Kidney (tissue), 14 donors: ENCODE results near the gene RBM12. TPM values are rescaled to one million over a fixed set of nuclear protein-coding genes. Genes with fewer than 3 reads are reported as not detected.

ENCODE experiments used
- DNase-seq, 5 donors: peaks; one replicate each; pipeline ENCODE4 v3.0.0-alpha.2; 2013 to 2020
- FAIRE-seq: peaks from 2 replicates; lab custom pipeline; 2012; peaks lifted over from hg19 to GRCh38; lab: Jason Lieb, UNC
- H3K27ac ChIP-seq, 2 donors: one replicate each; pipeline ENCODE4 v1.7.0; 2013; ENCODE audit warnings: low read depth in 2 of 2, low read length in 2 of 2, inconsistent platforms in 1 of 2
- H3K27me3 ChIP-seq: one replicate; pipeline ENCODE4 v1.7.1; 2013; ENCODE audit warnings: low read length, inconsistent platforms; ENCODE audit not compliant: control insufficient read depth, insufficient read depth
- H3K36me3 ChIP-seq, 3 donors: one replicate each; pipeline versions ENCODE4 v1.7.0 to v1.7.1; 2013; ENCODE audit warnings: low read length in 3 of 3, control low read depth in 1 of 3, inconsistent platforms in 1 of 3; ENCODE audit not compliant: insufficient read depth in 3 of 3, control insufficient read depth in 2 of 3
- H3K4me1 ChIP-seq, 3 donors: one replicate each; pipeline versions ENCODE4 v1.7.0 to v1.7.1; 2013; ENCODE audit warnings: low read length in 3 of 3, inconsistent platforms in 1 of 3, low read depth in 1 of 3; ENCODE audit not compliant: control insufficient read depth in 2 of 3, insufficient read depth in 2 of 3
- H3K4me3 ChIP-seq, 3 donors: one replicate each; pipeline versions ENCODE4 v1.7.0 to v1.8.1; 2013; ENCODE audit warnings: low read length in 3 of 3, control low read depth in 1 of 3, inconsistent platforms in 1 of 3
- H3K9ac ChIP-seq, 3 donors: one replicate each; pipeline versions ENCODE4 v1.7.0 to v1.7.1; 2013; ENCODE audit warnings: low read length in 3 of 3, control low read depth in 1 of 3, inconsistent platforms in 1 of 3
- H3K9me3 ChIP-seq, 3 donors: one replicate each; pipeline versions ENCODE4 v1.7.0 to v1.7.1; 2013; ENCODE audit warnings: low read length in 3 of 3, control low read depth in 1 of 3, inconsistent platforms in 1 of 3; ENCODE audit not compliant: control insufficient read depth in 2 of 3, insufficient read depth in 1 of 3
- intact Hi-C: fragments of 100-400 bp; cut with DNase I; formaldehyde crosslinking; loops from one replicate; pipeline ENCODE4 v1.11.1; 2022
- polyA plus RNA-seq: library from polyadenylated mRNA; stranded (reverse); fragments of 350-450 nt; fragmentation: Illumina TruSeq; extraction: RNeasy Lipid Tissue Mini Kit (QIAGEN cat#74804); gene quantifications from one replicate; pipeline ENCODE4 v1.2.3, GENCODE V29; 2014; ENCODE audit warnings: low read depth, low replicate concordance; ENCODE audit not compliant: insufficient read depth
- total RNA-seq: library from RNA; stranded (reverse); fragmentation: NEBNext Ultra II Directional; extraction: Animal tissue kit (Norgen Biotek cat#: 25700); gene quantifications from one replicate; pipeline ENCODE4 v1.2.1, GENCODE V29; 2021
- TF ChIP-seq, protein P1 (sequence below): IDR thresholded peaks from 3 replicates; pipeline ENCODE4 v1.5.1; 2012; ENCODE audit warnings: mild to moderate bottlenecking, moderate library complexity, borderline replicate concordance; ENCODE audit not compliant: insufficient read depth; ENCODE audit errors: extremely low read depth
- donor health status: control.
- donor health status: control.
- donor health status: control.
- donor health status: control.
- donor health status: control.
- donor health status: DM: yes; HTN: yes; CAD: no.
- donor health status: Normal renal cell carcinoma (clear cell type).

RBM12 gene
- total and polyA plus RNA-seq, 2 donors from 2014 or later: 11.1 to 101 TPM

DNA sequence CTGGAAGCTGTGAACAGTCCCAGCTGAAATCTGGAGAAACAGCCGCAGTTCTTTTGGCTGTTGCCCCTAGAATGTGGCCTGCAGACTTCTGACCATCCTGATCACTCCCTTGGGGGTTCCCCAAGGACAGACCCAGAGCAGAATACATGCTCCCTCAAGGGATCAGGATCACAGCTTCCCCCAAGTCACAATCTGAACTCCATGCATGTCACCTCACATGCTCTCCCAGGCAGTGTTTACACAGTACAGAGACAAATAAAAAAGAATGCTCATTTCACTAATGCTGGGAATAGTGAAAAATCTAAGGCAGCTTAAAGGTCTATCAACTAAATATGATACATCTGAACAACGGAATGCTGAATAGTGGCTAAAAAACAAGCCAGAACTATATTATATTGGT is 28.6 kb downstream of the RBM12 start:
- TF ChIP-seq, protein P1, sequence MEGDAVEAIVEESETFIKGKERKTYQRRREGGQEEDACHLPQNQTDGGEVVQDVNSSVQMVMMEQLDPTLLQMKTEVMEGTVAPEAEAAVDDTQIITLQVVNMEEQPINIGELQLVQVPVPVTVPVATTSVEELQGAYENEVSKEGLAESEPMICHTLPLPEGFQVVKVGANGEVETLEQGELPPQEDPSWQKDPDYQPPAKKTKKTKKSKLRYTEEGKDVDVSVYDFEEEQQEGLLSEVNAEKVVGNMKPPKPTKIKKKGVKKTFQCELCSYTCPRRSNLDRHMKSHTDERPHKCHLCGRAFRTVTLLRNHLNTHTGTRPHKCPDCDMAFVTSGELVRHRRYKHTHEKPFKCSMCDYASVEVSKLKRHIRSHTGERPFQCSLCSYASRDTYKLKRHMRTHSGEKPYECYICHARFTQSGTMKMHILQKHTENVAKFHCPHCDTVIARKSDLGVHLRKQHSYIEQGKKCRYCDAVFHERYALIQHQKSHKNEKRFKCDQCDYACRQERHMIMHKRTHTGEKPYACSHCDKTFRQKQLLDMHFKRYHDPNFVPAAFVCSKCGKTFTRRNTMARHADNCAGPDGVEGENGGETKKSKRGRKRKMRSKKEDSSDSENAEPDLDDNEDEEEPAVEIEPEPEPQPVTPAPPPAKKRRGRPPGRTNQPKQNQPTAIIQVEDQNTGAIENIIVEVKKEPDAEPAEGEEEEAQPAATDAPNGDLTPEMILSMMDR: no peak
- Histone ChIP-seq H3K27ac (no peak overlapping the region), H3K36me3 (peaks cover 0 to 5% (median 0%) of the 10 kb centered on the region in 3 donors), H3K9me3 (no peaks in the 10 kb centered on the region), H3K4me1 (peaks cover 0 to 3% (median 0%) of the 10 kb centered on the region in 3 donors), H3K27me3 (no peaks in the 10 kb centered on the region), H3K4me3 (no peak overlapping the region), H3K9ac (no peak overlapping the region)
- FAIRE-seq (no peak), DNase-seq (no peak)
- intact Hi-C loops: no loop called here

DNA sequence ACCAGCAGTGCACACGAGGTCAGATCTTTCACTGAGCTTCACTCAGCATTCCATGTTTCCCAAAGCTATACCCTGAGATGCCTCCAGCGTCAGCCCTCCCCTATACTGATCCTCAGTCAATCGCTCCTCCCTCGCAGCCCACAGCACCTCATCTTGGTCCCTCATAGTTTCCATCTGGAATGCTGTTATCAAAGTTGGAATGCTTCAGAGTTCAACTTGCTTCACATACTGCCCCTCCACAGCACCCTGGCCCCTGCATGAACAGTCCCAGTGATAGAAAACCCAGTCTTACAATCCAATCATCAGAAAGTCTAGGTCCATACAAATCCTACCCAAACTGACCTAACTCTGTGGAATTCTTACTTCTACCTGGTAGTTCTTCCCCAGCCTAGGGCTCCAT is 29.0 kb downstream of the RBM12 start:
- Histone ChIP-seq H3K27me3 (no peaks in the 10 kb centered on the region), H3K9ac (no peak overlapping the region), H3K4me1 (peaks cover 0 to 3% (median 0%) of the 10 kb centered on the region in 3 donors), H3K27ac (no peak overlapping the region), H3K36me3 (peaks cover 0 to 10% (median 4%) of the 10 kb centered on the region in 3 donors), H3K9me3 (no peaks in the 10 kb centered on the region), H3K4me3 (no peak overlapping the region)
- no peak for DNase-seq
- no peak for FAIRE-seq
- TF ChIP-seq, protein P1: no peak
- intact Hi-C loops: no loop called here

DNA sequence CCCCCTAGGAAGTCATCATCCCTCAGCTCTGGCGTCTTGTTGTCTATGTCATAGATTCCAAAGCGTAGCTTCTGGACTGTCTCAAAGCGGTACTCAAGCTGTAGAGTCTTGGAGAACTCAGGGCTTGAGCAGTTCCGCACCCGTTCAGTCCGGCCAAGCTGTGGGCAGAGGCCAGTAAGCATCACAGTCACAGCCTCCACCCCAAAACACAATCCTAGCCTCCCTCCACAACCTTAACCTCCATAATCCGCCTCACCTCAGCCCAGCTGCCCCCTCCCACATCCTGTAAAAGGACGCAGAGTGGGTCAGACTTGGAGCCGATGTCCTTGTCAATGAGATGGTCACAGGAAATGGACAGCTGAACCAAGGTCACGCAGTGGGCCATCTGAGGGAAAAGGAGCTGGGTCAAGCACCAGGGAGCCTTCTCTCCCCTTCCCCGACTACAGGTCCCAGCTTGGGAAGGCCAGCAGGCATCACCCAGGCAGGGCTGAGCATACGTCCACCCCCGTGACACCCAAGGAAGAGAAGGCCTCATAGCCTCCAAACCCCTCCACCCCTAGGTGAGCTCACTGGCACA is 32.1 kb downstream of the RBM12 start:
- TF ChIP-seq, protein P1: no peak
- Histone ChIP-seq H3K4me1 (peaks cover 0 to 3% (median 0%) of the 10 kb centered on the region in 3 donors), H3K27ac (no peak overlapping the region), H3K4me3 (no peak overlapping the region), H3K9ac (no peak overlapping the region), H3K9me3 (no peaks in the 10 kb centered on the region), H3K27me3 (no peaks in the 10 kb centered on the region), H3K36me3 (peaks cover 4 to 35% (median 19%) of the 10 kb centered on the region in 3 donors)
- FAIRE-seq: no peak
- intact Hi-C loops: no loop called here
- DNase-seq: no peak
